HFFc6 (cell line): Measurements from ENCODE around the gene GDPD4. TPM values are rescaled to one million over a fixed set of nuclear protein-coding genes. Genes with fewer than 3 reads are reported as not detected.

Source experiments
- DNase-seq: peaks from one replicate; pipeline ENCODE4 v3.0.0-alpha.2; 2018
- H3K27ac Mint-ChIP-seq: 2 replicates; pipeline ENCODE4 v1.8.0; 2020; ENCODE audit warnings: mild to moderate bottlenecking, mixed read lengths
- H3K27me3 Mint-ChIP-seq: 2 replicates; pipeline ENCODE4 v1.8.0; 2021; ENCODE audit warnings: mild to moderate bottlenecking, moderate library complexity, mixed read lengths; ENCODE audit not compliant: insufficient read depth
- H3K36me3 Mint-ChIP-seq: 2 replicates; pipeline ENCODE4 v1.8.0; 2021; ENCODE audit warnings: low read depth, mixed read lengths
- H3K4me1 Mint-ChIP-seq: 2 replicates; pipeline ENCODE4 v1.8.0; 2020; ENCODE audit warnings: low read depth, mixed read lengths
- H3K4me3 Mint-ChIP-seq: 2 replicates; pipeline ENCODE4 v1.8.0; 2020; ENCODE audit warnings: mild to moderate bottlenecking, moderate library complexity, mixed read lengths
- H3K9me3 Mint-ChIP-seq: 2 replicates; pipeline ENCODE4 v1.8.0; 2020; ENCODE audit warnings: mild to moderate bottlenecking, mixed read lengths
- CTCF ChIP-seq: fragments of 200-600 bp; sonication (generic); IDR thresholded peaks from 2 replicates; pipeline ENCODE4 v1.5.0; 2021; ENCODE audit warnings: antibody characterized with exemption, mild to moderate bottlenecking
- total RNA-seq, 6 experiments: library from RNA; stranded (reverse); fragmentation: NEBNext Ultra II Directional; extraction: Animal tissue kit (Norgen Biotek cat#: 25700); gene quantifications; 2 replicates in 1 of 6; 3 replicates in 5 of 6; pipeline ENCODE4 v1.2.3, GENCODE V29; 2021

Gene GDPD4
- total RNA-seq, 6 experiments from 2014 or later = not detected

DNA sequence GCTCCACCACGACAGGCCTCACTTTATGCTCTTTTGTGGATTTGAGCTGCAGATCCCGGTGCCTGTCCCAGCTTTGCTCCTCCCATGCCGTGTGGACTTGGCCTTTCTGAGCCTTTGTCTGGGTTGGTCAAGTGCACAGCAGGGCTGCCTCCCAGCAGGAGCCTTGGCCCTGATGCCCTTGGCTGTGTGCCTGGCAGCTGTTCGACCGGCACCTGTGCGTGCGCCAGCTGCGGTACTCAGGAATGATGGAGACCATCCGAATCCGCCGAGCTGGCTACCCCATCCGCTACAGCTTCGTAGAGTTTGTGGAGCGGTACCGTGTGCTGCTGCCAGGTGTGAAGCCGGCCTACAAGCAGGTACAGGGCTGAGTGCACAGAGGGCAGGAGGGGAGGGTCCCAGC is 126.9 kb downstream of the GDPD4 start:
- Mint-ChIP-seq H3K36me3 (no peaks in the 10 kb centered on the region), H3K4me1 (no peaks in the 10 kb centered on the region), H3K4me3 (no peak overlapping the region), H3K9me3 (no peaks in the 10 kb centered on the region), H3K27ac (no peak overlapping the region), H3K27me3 (peaks cover 27% of the 10 kb centered on the region)
- no peak for TF ChIP-seq CTCF
- no peak for DNase-seq

DNA sequence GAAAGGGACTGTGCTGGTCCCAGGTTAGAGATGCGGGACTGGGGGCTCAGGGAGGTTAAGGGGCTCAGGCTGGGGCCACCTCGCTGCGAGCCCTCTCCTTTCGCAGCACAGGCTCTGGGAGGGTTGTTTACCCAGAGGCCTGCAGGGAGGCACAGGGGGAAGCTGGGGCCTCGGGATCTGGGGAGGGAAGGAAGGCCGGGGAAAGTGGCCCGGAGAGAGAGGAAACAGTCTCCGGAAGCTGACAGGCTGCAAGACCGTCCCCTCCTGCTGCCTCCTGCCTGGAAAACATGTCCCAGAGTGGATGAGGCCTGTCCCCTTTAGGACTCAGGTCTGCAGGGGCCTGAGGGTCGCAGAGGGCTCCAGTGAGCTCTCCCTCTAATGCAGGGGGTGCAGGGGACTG is 128.0 kb downstream of the GDPD4 start:
- Mint-ChIP-seq H3K27me3 (peaks cover 31% of the 10 kb centered on the region), H3K4me3 (no peak overlapping the region), H3K9me3 (no peaks in the 10 kb centered on the region), H3K27ac (no peak overlapping the region), H3K36me3 (no peaks in the 10 kb centered on the region), H3K4me1 (no peaks in the 10 kb centered on the region)
- no peak for DNase-seq
- TF ChIP-seq CTCF = no peak

DNA sequence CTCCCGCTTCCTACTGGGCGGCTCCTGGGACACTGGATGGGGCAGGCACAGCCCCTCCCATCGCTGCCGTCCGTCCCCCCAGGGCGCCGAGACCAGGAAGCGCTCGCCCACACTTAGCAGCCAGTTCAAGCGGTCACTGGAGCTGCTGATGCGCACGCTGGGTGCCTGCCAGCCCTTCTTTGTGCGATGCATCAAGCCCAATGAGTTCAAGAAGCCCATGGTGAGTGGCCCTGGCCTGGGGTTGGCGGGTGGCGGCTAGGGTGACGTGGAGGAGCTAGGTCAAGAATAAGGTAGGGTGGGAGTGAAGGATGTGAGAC is 128.9 kb downstream of the GDPD4 start:
- Mint-ChIP-seq H3K9me3 (no peaks in the 10 kb centered on the region), H3K4me1 (no peaks in the 10 kb centered on the region), H3K27me3 (peaks cover 32% of the 10 kb centered on the region), H3K36me3 (no peaks in the 10 kb centered on the region), H3K27ac (no peak overlapping the region), H3K4me3 (no peak overlapping the region)
- DNase-seq = no peak
- TF ChIP-seq CTCF = no peak

GRCh38 chr11:77171885-77172665 is 129.4 kb downstream of the GDPD4 start:
- Mint-ChIP-seq H3K27ac (no peak overlapping the region), H3K36me3 (no peaks in the 10 kb centered on the region), H3K9me3 (no peaks in the 10 kb centered on the region), H3K27me3 (peaks cover 36% of the 10 kb centered on the region), H3K4me3 (no peak overlapping the region), H3K4me1 (no peaks in the 10 kb centered on the region)
- TF ChIP-seq CTCF = no peak
- DNase-seq = no peak

GRCh38 chr11:77171254-77171653 is 130.2 kb downstream of the GDPD4 start:
- no peak overlapping the region for H3K27ac Mint-ChIP-seq
- no peak overlapping the region for H3K4me3 Mint-ChIP-seq
- no peaks in the 10 kb centered on the region for H3K4me1 Mint-ChIP-seq
- no peaks in the 10 kb centered on the region for H3K36me3 Mint-ChIP-seq
- no peaks in the 10 kb centered on the region for H3K9me3 Mint-ChIP-seq
- no peak for TF ChIP-seq CTCF
- H3K27me3 Mint-ChIP-seq = peaks cover 36% of the 10 kb centered on the region
- no peak for DNase-seq
